ENCODE measurements around the gene INTS11. TPM values are rescaled to one million over a fixed set of nuclear protein-coding genes. Genes with fewer than 3 reads are reported as not detected.

The INTS11 gene
- total RNA-seq, 1 donor from 2014 or later: 84.8 TPM

DNA sequence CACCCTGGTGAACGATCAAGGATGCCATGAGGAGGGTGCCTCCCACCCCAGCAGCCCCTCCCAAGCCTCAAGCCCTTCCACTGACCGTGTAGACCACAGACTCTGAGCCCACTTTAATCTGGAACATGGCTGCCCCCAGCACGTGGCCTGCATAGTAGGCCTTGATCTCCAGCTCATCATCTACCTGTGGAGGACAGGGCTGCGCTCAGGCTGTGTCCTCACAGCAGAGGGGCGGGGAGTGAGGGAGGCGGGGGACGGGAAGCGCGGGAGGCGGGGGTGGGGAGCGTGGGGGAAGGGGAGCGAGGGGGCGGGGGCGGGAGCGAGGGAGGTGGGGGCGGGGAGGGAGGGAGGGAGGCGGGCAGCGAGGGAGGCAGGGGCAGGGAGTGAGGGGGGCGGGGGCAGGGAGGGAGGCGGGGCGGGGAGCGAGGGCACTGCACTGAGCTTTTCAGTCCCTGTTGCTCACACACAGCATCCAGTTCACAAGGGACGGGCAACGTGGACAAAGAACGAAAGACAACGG is 9.0 kb downstream of the INTS11 start:
- peaks cover 12% of the 10 kb centered on the region for H3K4me1 ChIP-seq (ENCODE audit: insufficient read depth, low read length)
- H2AFZ ChIP-seq (ENCODE audit: low read depth, low read length): no peak overlapping the region
- H3K27me3 Mint-ChIP-seq (ENCODE audit: low read depth, unreplicated experiment): no peaks in the 10 kb centered on the region
- no peak overlapping the region for H3K4me3 ChIP-seq (ENCODE audit: insufficient read depth, low read depth, low read length)
- no peak overlapping the region for H3K27ac ChIP-seq (ENCODE audit: low read depth, low read length)
- no peaks in the 10 kb centered on the region for H3K9me3 ChIP-seq (ENCODE audit: insufficient read depth, low read depth, low read length)
- peaks cover 14% of the 10 kb centered on the region for H3K4me1 Mint-ChIP-seq (ENCODE audit: low read depth, unreplicated experiment)
- DNase-seq (ENCODE audit: low read depth): no peak
- no peak overlapping the region for H3K27ac Mint-ChIP-seq (ENCODE audit: unreplicated experiment)
- no peak overlapping the region for H3K4me2 ChIP-seq (ENCODE audit: low read length)
- TF ChIP-seq, protein P1, sequence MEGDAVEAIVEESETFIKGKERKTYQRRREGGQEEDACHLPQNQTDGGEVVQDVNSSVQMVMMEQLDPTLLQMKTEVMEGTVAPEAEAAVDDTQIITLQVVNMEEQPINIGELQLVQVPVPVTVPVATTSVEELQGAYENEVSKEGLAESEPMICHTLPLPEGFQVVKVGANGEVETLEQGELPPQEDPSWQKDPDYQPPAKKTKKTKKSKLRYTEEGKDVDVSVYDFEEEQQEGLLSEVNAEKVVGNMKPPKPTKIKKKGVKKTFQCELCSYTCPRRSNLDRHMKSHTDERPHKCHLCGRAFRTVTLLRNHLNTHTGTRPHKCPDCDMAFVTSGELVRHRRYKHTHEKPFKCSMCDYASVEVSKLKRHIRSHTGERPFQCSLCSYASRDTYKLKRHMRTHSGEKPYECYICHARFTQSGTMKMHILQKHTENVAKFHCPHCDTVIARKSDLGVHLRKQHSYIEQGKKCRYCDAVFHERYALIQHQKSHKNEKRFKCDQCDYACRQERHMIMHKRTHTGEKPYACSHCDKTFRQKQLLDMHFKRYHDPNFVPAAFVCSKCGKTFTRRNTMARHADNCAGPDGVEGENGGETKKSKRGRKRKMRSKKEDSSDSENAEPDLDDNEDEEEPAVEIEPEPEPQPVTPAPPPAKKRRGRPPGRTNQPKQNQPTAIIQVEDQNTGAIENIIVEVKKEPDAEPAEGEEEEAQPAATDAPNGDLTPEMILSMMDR (IDR thresholded peaks at IDR 0.05; ENCODE audit: insufficient read depth, low read depth, low read length): no peak
- TF ChIP-seq EZH2 (IDR thresholded peaks at IDR 0.05; ENCODE audit: insufficient read depth, low read length): no peak
- H3K36me3 Mint-ChIP-seq (ENCODE audit: low read depth, unreplicated experiment): peaks cover 14% of the 10 kb centered on the region
- no peak overlapping the region for H3K9ac ChIP-seq (ENCODE audit: low read length)
- no peaks in the 10 kb centered on the region for H3K27me3 ChIP-seq (ENCODE audit: insufficient read depth, low read length)
- FAIRE-seq: no peak
- H3K9me3 Mint-ChIP-seq (ENCODE audit: unreplicated experiment): no peaks in the 10 kb centered on the region
- peaks cover 60% of the 10 kb centered on the region for H3K79me2 ChIP-seq (ENCODE audit: insufficient read depth, low read length)
- peaks cover 78% of the 10 kb centered on the region for H4K20me1 ChIP-seq (ENCODE audit: insufficient read depth, low read length)
- H3K36me3 ChIP-seq (ENCODE audit: insufficient read depth, low read length): peaks cover 14% of the 10 kb centered on the region
- no peak overlapping the region for H3K4me3 Mint-ChIP-seq (ENCODE audit: unreplicated experiment)

GRCh38 chr1:1314678-1315335 is 9.7 kb downstream of the INTS11 start:
- H4K20me1 ChIP-seq (ENCODE audit: insufficient read depth, low read length): peaks cover 78% of the 10 kb centered on the region
- Mint-ChIP-seq H3K4me1 (ENCODE audit: low read depth, unreplicated experiment) (peaks cover 14% of the 10 kb centered on the region), H3K27me3 (ENCODE audit: low read depth, unreplicated experiment) (no peaks in the 10 kb centered on the region), H3K27ac (ENCODE audit: unreplicated experiment) (peak overlapping the region; percentile 75), H3K9me3 (ENCODE audit: unreplicated experiment) (no peaks in the 10 kb centered on the region), H3K36me3 (ENCODE audit: low read depth, unreplicated experiment) (peaks cover 14% of the 10 kb centered on the region), H3K4me3 (ENCODE audit: unreplicated experiment) (no peak overlapping the region)
- no peak overlapping the region for H3K4me3 ChIP-seq (ENCODE audit: insufficient read depth, low read depth, low read length)
- H3K4me1 ChIP-seq (ENCODE audit: insufficient read depth, low read length): peaks cover 12% of the 10 kb centered on the region
- H3K27me3 ChIP-seq (ENCODE audit: insufficient read depth, low read length): no peaks in the 10 kb centered on the region
- no peak overlapping the region for H3K4me2 ChIP-seq (ENCODE audit: low read length)
- no peak overlapping the region for H3K9ac ChIP-seq (ENCODE audit: low read length)
- H2AFZ ChIP-seq (ENCODE audit: low read depth, low read length): no peak overlapping the region
- H3K27ac ChIP-seq (ENCODE audit: low read depth, low read length): no peak overlapping the region
- TF ChIP-seq, protein P1 (IDR thresholded peaks at IDR 0.05; ENCODE audit: insufficient read depth, low read depth, low read length): no peak
- no peak for TF ChIP-seq EZH2 (IDR thresholded peaks at IDR 0.05; ENCODE audit: insufficient read depth, low read length)
- FAIRE-seq (no peak), DNase-seq (ENCODE audit: low read depth) (no peak)
- peaks cover 14% of the 10 kb centered on the region for H3K36me3 ChIP-seq (ENCODE audit: insufficient read depth, low read length)
- no peaks in the 10 kb centered on the region for H3K9me3 ChIP-seq (ENCODE audit: insufficient read depth, low read depth, low read length)
- H3K79me2 ChIP-seq (ENCODE audit: insufficient read depth, low read length): peaks cover 59% of the 10 kb centered on the region

GRCh38 chr1:1314237-1314586 is 10.2 kb downstream of the INTS11 start:
- FAIRE-seq (no peak), DNase-seq (ENCODE audit: low read depth) (no peak)
- Histone ChIP-seq H3K4me2 (ENCODE audit: low read length) (no peak overlapping the region), H3K9me3 (ENCODE audit: insufficient read depth, low read depth, low read length) (no peaks in the 10 kb centered on the region), H4K20me1 (ENCODE audit: insufficient read depth, low read length) (peaks cover 77% of the 10 kb centered on the region), H3K27ac (ENCODE audit: low read depth, low read length) (no peak overlapping the region), H3K4me3 (ENCODE audit: insufficient read depth, low read depth, low read length) (no peak overlapping the region), H3K36me3 (ENCODE audit: insufficient read depth, low read length) (peaks cover 14% of the 10 kb centered on the region), H3K9ac (ENCODE audit: low read length) (no peak overlapping the region), H3K27me3 (ENCODE audit: insufficient read depth, low read length) (no peaks in the 10 kb centered on the region), H3K79me2 (ENCODE audit: insufficient read depth, low read length) (peaks cover 59% of the 10 kb centered on the region), H3K4me1 (ENCODE audit: insufficient read depth, low read length) (peaks cover 18% of the 10 kb centered on the region), H2AFZ (ENCODE audit: low read depth, low read length) (no peak overlapping the region)
- no peaks in the 10 kb centered on the region for H3K9me3 Mint-ChIP-seq (ENCODE audit: unreplicated experiment)
- no peak overlapping the region for H3K27ac Mint-ChIP-seq (ENCODE audit: unreplicated experiment)
- H3K4me3 Mint-ChIP-seq (ENCODE audit: unreplicated experiment): no peak overlapping the region
- TF ChIP-seq, protein P1 (IDR thresholded peaks at IDR 0.05; ENCODE audit: insufficient read depth, low read depth, low read length): no peak
- TF ChIP-seq EZH2 (IDR thresholded peaks at IDR 0.05; ENCODE audit: insufficient read depth, low read length): no peak
- H3K4me1 Mint-ChIP-seq (ENCODE audit: low read depth, unreplicated experiment): peaks cover 14% of the 10 kb centered on the region
- peaks cover 11% of the 10 kb centered on the region for H3K36me3 Mint-ChIP-seq (ENCODE audit: low read depth, unreplicated experiment)
- H3K27me3 Mint-ChIP-seq (ENCODE audit: low read depth, unreplicated experiment): no peaks in the 10 kb centered on the region

Data from astrocyte (in vitro differentiated cells and primary cell).